ENCODE measurements around the gene MOXD1.

- TF ChIP-seq CTCF (IDR thresholded peaks at IDR 0.05), result no peak
- TF ChIP-seq POLR2A (IDR thresholded peaks at IDR 0.05), result no peak
- TF ChIP-seq POLR2AphosphoS5 (IDR thresholded peaks at IDR 0.05), result no peak
Measured at GRCh38 chr6:132423839-132424238, 22.6 kb upstream of the MOXD1 start.
